Embryonic facial prominence (tissue), 1 donor: ENCODE measurements around the gene ARHGAP42.
"Not testable (repeated sequence)": the region's sequence is repeated elsewhere in the genome, so short reads cannot be mapped to it uniquely, and the experiment has no call there.

Experiments
- DNase-seq: peaks from one replicate; pipeline ENCODE4 v3.0.0-alpha.2; 2016; ENCODE audit errors: extremely low spot score

Gene ARHGAP42

GRCh38 chr11:100869328-100869727, 182.2 kb downstream of the ARHGAP42 start:
- DNase-seq = no peak

- DNase-seq = no peak
Observed at GRCh38 chr11:100870138-100870537, 183.1 kb downstream of the ARHGAP42 start.

- DNase-seq = no peak
Observed at GRCh38 chr11:100872951-100873740, 186.1 kb downstream of the ARHGAP42 start.

GRCh38 chr11:100874203-100874602, 187.1 kb downstream of the ARHGAP42 start:
- DNase-seq = no peak

GRCh38 chr11:100875521-100875869, 188.4 kb downstream of the ARHGAP42 start:
- DNase-seq = no peak

- DNase-seq = no peak
Observed at GRCh38 chr11:100876815-100877520, 189.9 kb downstream of the ARHGAP42 start.

- no peak for DNase-seq
Observed at GRCh38 chr11:100878474-100878873, 191.4 kb downstream of the ARHGAP42 start.

GRCh38 chr11:100882957-100883356, 195.9 kb downstream of the ARHGAP42 start:
- DNase-seq = no peak

- no peak for DNase-seq
Observed at GRCh38 chr11:100883830-100884229, 196.7 kb downstream of the ARHGAP42 start.

GRCh38 chr11:100887659-100888058, 200.6 kb downstream of the ARHGAP42 start:
- no peak for DNase-seq

- no peak for DNase-seq
Observed at GRCh38 chr11:100888836-100889235, 201.7 kb downstream of the ARHGAP42 start.

- DNase-seq = no peak
Observed at GRCh38 chr11:100889758-100890157, 202.7 kb downstream of the ARHGAP42 start.

GRCh38 chr11:100890789-100891188, 203.7 kb downstream of the ARHGAP42 start:
- DNase-seq = no peak

GRCh38 chr11:100892886-100893285, 205.8 kb downstream of the ARHGAP42 start:
- DNase-seq = no peak

GRCh38 chr11:100895449-100895848, 208.4 kb downstream of the ARHGAP42 start:
- no peak for DNase-seq

GRCh38 chr11:100895976-100896375, 208.9 kb downstream of the ARHGAP42 start:
- not testable (repeated sequence) for DNase-seq

GRCh38 chr11:100901471-100901870, 214.4 kb downstream of the ARHGAP42 start:
- DNase-seq = not testable (repeated sequence)

GRCh38 chr11:100902454-100903141, 215.5 kb downstream of the ARHGAP42 start:
- no peak for DNase-seq

GRCh38 chr11:100903284-100903683, 216.2 kb downstream of the ARHGAP42 start:
- DNase-seq = no peak

GRCh38 chr11:100905684-100906083, 218.6 kb downstream of the ARHGAP42 start:
- no peak for DNase-seq

GRCh38 chr11:100908746-100909145, 221.7 kb downstream of the ARHGAP42 start:
- no peak for DNase-seq

GRCh38 chr11:100910808-100911207, 223.7 kb downstream of the ARHGAP42 start:
- DNase-seq = no peak
